Adrenal gland (tissue), 12 donors: Measurements from ENCODE around the gene MYOT. TPM values are rescaled to one million over a fixed set of nuclear protein-coding genes. Genes with fewer than 3 reads are reported as not detected.
A peak's percentile ranks its signal among the peaks of the same experiment; 100 is the strongest.

ENCODE experiments used
- DNase-seq, 7 donors: peaks; one replicate each; pipeline ENCODE4 v3.0.0-alpha.2; 2019 to 2020
- H3K27ac ChIP-seq, 5 donors: fragments of 200-600 bp; sonication (generic) in 4 of 5; 1 replicate in 3 of 5; 2 replicates in 2 of 5; pipeline versions ENCODE4 v1.5.1 to v1.8.0; 2016 to 2020; ENCODE audit warnings: mild to moderate bottlenecking in 1 of 5
- H3K27me3 ChIP-seq: fragments of 200-600 bp; 2 replicates; pipeline ENCODE4 v1.8.0; 2021
- H3K36me3 ChIP-seq, 2 donors: fragments of 200-600 bp; replicated peaks in 1 of 2; 1 replicate in 1 of 2; 2 replicates in 1 of 2; pipeline versions ENCODE4 v1.5.1 to v1.8.0; 2018 to 2022
- H3K4me1 ChIP-seq, 2 donors: fragments of 200-600 bp; replicated peaks in 1 of 2; 1 replicate in 1 of 2; 2 replicates in 1 of 2; pipeline versions ENCODE4 v1.5.1 to v1.8.0; 2018 to 2021
- H3K4me3 ChIP-seq, 4 donors: fragments of 200-600 bp; sonication (generic) in 3 of 4; one replicate each; pipeline ENCODE4 v1.5.1; 2016 to 2018
- H3K9me3 ChIP-seq, 3 donors: fragments of 200-600 bp; sonication (generic) in 1 of 3; replicated peaks in 1 of 3; 1 replicate in 2 of 3; 2 replicates in 1 of 3; pipeline versions ENCODE4 v1.5.1 to v1.8.0; 2016 to 2021
- POLR2A ChIP-seq, 2 donors: fragments of 450-650 bp; IDR thresholded peaks; one replicate each; pipeline ENCODE4 v1.6.1; 2017; ENCODE audit warnings: antibody characterized with exemption in 2 of 2, mild to moderate bottlenecking in 2 of 2, moderate library complexity in 1 of 2
- WGBS, 4 donors: extraction: QIAGEN DNeasy Blood & Tissue Kit in 2 of 4; methylation state at CpG; one replicate each; pipeline versions ENCODE4 v1.1.5 to v1.1.7; 2013 to 2017; 5-methylcytosine and 5-hydroxymethylcytosine counted together
- intact Hi-C, 2 donors: fragments of 100-400 bp; cut with DNase I; formaldehyde crosslinking; loops; one replicate each; pipeline versions ENCODE4 v1.14.1 to v1.15.0; 2022 to 2023
- polyA plus RNA-seq, 3 donors: library from polyadenylated mRNA; stranded (reverse); fragments of 200-250 nt in 2 of 3; fragments of 350-450 nt in 1 of 3; fragmentation: Illumina TruSeq in 1 of 3; extraction: RNeasy Lipid Tissue Mini Kit (QIAGEN cat#74804) in 1 of 3; gene quantifications; one replicate each; pipeline ENCODE4 v1.2.3, GENCODE V29; 2013 to 2014
- total RNA-seq, 9 donors: library from RNA; depleted of rRNA in 4 of 9; stranded (reverse); fragments of >200 nt in 4 of 9; fragments of 120-200 nt in 1 of 9; fragmentation: NEBNext Ultra II Directional in 1 of 9; extraction: Animal tissue kit (Norgen Biotek cat#: 25700) in 1 of 9; gene quantifications; one replicate each; pipeline versions ENCODE4 v1.1.0 to v1.2.4, GENCODE V29; 2013 to 2023
- TF ChIP-seq, protein P1 (sequence below), 6 experiments: fragments of 450-650 bp in 4 of 6; fragments of 200-600 bp in 2 of 6; sonication (generic) in 1 of 6; IDR thresholded peaks; 1 replicate in 5 of 6; 2 replicates in 1 of 6; pipeline versions ENCODE4 v1.5.1 to v1.8.0; 2016 to 2021; ENCODE audit warnings: antibody characterized with exemption in 6 of 6, mild to moderate bottlenecking in 2 of 6, moderate library complexity in 1 of 6
- donor health status: healthy with polysubstance abuse.
- donor health status: Bipolar disorder and iron deficiency.
- donor health status: DM: yes; HTN: yes; CAD: no.
- donor health status: DM: no; HTN: no; CAD: no.
- donor health status: DM: no; HTN: no; CAD: no.
- donor health status: DM: yes; HTN: yes; CAD: no.

Gene MYOT
- total and polyA plus RNA-seq, 12 donors = 0.39 to 7.8 (median 0.95) TPM; not detected in 1

GRCh38 chr5:137837491-137838394 lies 29.9 kb upstream of the MYOT start:
- H3K9me3 ChIP-seq = no peaks in the 10 kb centered on the region
- H3K36me3 ChIP-seq = no peaks in the 10 kb centered on the region
- WGBS, 4 donors = 77 to 83% (median 81%) methylated on average over 2 of the region's 2 CpGs
- H3K4me1 ChIP-seq = peaks cover 15 to 36% of the 10 kb centered on the region in 2 donors
- no peaks in the 10 kb centered on the region for H3K27me3 ChIP-seq
- peak overlapping the region in 4 of 5 donors; percentile 46 to 81 (median 66) for H3K27ac ChIP-seq
- no peak overlapping the region for H3K4me3 ChIP-seq
- intact Hi-C loops = no loop called here
- no peak for DNase-seq
- no peak for TF ChIP-seq POLR2A (IDR thresholded peaks at IDR 0.05)
- TF ChIP-seq, protein P1, sequence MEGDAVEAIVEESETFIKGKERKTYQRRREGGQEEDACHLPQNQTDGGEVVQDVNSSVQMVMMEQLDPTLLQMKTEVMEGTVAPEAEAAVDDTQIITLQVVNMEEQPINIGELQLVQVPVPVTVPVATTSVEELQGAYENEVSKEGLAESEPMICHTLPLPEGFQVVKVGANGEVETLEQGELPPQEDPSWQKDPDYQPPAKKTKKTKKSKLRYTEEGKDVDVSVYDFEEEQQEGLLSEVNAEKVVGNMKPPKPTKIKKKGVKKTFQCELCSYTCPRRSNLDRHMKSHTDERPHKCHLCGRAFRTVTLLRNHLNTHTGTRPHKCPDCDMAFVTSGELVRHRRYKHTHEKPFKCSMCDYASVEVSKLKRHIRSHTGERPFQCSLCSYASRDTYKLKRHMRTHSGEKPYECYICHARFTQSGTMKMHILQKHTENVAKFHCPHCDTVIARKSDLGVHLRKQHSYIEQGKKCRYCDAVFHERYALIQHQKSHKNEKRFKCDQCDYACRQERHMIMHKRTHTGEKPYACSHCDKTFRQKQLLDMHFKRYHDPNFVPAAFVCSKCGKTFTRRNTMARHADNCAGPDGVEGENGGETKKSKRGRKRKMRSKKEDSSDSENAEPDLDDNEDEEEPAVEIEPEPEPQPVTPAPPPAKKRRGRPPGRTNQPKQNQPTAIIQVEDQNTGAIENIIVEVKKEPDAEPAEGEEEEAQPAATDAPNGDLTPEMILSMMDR (IDR thresholded peaks at IDR 0.05) = no peak

DNA sequence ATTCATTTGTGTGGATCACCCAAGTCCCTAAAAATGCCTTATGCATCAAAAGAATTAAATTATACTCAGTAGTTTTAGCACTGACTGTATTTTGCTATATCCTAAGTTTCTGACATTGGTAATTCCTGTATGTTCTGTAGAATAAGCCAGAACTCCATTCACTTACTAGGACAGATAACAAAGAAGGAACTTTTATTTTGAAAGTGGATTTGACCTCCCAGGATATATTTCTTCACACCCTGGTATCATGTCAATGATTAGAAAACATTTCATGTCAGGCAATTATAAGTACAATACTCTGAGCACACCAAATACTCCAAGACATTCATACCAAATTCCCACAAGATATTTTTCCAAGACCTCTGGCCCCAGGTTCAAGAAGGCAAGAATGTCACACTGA lies 28.7 kb upstream of the MYOT start:
- no peak for TF ChIP-seq POLR2A (IDR thresholded peaks at IDR 0.05)
- TF ChIP-seq, protein P1 (IDR thresholded peaks at IDR 0.05) = no peak
- Histone ChIP-seq H3K27me3 (no peaks in the 10 kb centered on the region), H3K4me1 (peaks cover 15 to 26% of the 10 kb centered on the region in 2 donors), H3K9me3 (no peaks in the 10 kb centered on the region), H3K36me3 (no peaks in the 10 kb centered on the region), H3K4me3 (no peak overlapping the region), H3K27ac (no peak overlapping the region)
- DNase-seq = no peak
- intact Hi-C loops = no loop called here

DNA sequence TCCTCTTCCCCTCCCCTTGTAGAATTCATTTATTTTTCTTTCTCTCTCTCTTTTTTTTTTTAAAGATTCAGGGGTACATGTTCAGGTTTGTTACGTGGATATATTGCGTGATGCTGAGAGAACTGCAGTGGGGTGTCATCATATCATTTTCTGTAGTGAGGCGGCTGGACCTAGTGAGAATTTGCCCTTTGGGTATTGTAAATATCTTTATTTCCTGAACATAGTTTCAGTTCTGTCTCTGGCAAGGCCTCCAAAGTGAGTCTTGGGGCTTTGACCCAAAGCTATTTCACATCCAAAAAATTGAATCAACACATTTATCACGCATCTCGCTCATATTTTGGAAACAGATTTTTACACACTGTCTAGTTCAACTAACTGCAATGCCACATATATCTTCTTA lies 25.4 kb upstream of the MYOT start:
- Histone ChIP-seq H3K4me1 (peaks cover 7 to 13% of the 10 kb centered on the region in 2 donors), H3K27me3 (no peaks in the 10 kb centered on the region), H3K4me3 (no peak overlapping the region), H3K36me3 (no peaks in the 10 kb centered on the region), H3K27ac (no peak overlapping the region), H3K9me3 (no peaks in the 10 kb centered on the region)
- TF ChIP-seq, protein P1 (IDR thresholded peaks at IDR 0.05) = no peak
- no peak for TF ChIP-seq POLR2A (IDR thresholded peaks at IDR 0.05)
- intact Hi-C loops = no loop called here
- WGBS, 4 donors = 85 to 91% (median 86%) methylated on average over 5 of the region's 5 CpGs
- DNase-seq = no peak

- Histone ChIP-seq H3K27me3 (no peaks in the 10 kb centered on the region), H3K27ac (no peak overlapping the region), H3K9me3 (no peaks in the 10 kb centered on the region), H3K4me1 (peaks cover 0 to 14% of the 10 kb centered on the region in 2 donors), H3K4me3 (no peak overlapping the region), H3K36me3 (no peaks in the 10 kb centered on the region)
- intact Hi-C loops = no loop called here
- TF ChIP-seq, protein P1 (IDR thresholded peaks at IDR 0.05) = no peak
- no peak for TF ChIP-seq POLR2A (IDR thresholded peaks at IDR 0.05)
- DNase-seq = no peak
- WGBS, 4 donors = 64 to 82% (median 79%) methylated on average over 4 of the region's 4 CpGs
Observed at GRCh38 chr5:137843676-137844299, 23.9 kb upstream of the MYOT start.
